ENCODE measurements around the gene DDX10. TPM values are rescaled to one million over a fixed set of nuclear protein-coding genes. Genes with fewer than 3 reads are reported as not detected.

The DDX10 gene
- total and polyA plus RNA-seq, 9 of the 15 experiments (the other 6 are each of a cell fraction or from before 2014, with no cell fraction given) = 33.9 to 94.6 (median 50.7) TPM

DNA sequence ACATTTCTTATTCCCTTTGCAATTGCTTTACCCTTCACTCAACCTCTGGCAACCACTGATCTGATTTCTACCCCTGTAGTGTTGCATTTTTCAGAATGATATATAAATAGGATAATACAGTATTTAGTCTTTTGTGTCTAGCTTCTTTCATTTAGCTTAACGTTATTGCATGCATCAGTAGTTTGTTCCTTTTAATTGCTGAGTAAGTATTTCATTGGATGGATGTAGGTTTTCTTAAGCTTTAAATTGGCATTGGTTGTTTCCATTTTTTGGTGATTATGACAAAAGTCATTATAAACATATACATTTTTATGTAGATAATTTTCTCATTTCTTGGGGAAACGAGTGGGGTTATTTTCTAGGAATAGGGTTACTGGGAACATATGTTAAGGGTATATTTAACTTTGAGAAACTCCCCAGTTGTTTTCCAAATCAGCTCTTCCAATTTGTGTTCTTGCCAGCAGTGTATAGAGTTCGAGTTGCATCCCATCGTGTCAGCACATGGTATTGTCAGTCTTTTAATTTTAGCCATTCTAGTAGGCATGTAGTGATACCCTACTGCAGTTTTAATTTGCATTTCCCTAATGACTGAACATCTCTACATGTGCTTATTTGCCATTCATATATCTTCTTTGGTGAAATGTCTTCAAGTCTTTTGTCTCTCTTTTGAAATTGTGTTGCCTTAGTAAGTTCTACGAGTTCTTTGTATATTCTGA, 60.3 kb downstream of the DDX10 start (continued):
- 0 out of 2 replicates have a peak, but pooled peaks have one; percentile 31 for TF ChIP-seq ZNF407 (IDR thresholded peaks at IDR 0.05; ENCODE audit: low read depth)
- TF ChIP-seq CBX1 (IDR thresholded peaks at IDR 0.05; ENCODE audit: low read depth) = no peak
- TF ChIP-seq FOS (IDR thresholded peaks at IDR 0.05; ENCODE audit: extremely low read depth, insufficient read length) = no peak
- no peak for TF ChIP-seq NFIC (IDR thresholded peaks at IDR 0.05)
- TF ChIP-seq MXD1 (CRISPR knock-in tag; IDR thresholded peaks at IDR 0.05; ENCODE audit: borderline replicate concordance, poor library complexity, severe bottlenecking) = no peak
- TF ChIP-seq XRCC3 (IDR thresholded peaks at IDR 0.05) = no peak
- TF ChIP-seq ZNF175 (CRISPR knock-in tag; IDR thresholded peaks at IDR 0.05; ENCODE audit: low read depth) = no peak
- peak; percentile 90 for TF ChIP-seq ZNF316 (IDR thresholded peaks at IDR 0.05)
- TF ChIP-seq, protein P1, sequence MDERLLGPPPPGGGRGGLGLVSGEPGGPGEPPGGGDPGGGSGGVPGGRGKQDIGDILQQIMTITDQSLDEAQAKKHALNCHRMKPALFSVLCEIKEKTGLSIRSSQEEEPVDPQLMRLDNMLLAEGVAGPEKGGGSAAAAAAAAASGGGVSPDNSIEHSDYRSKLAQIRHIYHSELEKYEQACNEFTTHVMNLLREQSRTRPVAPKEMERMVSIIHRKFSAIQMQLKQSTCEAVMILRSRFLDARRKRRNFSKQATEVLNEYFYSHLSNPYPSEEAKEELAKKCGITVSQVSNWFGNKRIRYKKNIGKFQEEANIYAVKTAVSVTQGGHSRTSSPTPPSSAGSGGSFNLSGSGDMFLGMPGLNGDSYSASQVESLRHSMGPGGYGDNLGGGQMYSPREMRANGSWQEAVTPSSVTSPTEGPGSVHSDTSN (CRISPR knock-in tag; IDR thresholded peaks at IDR 0.05; ENCODE audit: low read depth) = no peak
- TF ChIP-seq, protein P1 (tag; conservative IDR thresholded peaks at IDR 0.05; ENCODE audit: low read depth) = no peak
- TF ChIP-seq TCF3 (CRISPR knock-in tag; IDR thresholded peaks at IDR 0.05) = no peak
- TF ChIP-seq C11orf30 (IDR thresholded peaks at IDR 0.05; ENCODE audit: low read depth) = peak; percentile 77
- no peak for TF ChIP-seq IRF9 (tag; IDR thresholded peaks at IDR 0.05)
- peak; percentile 57; the same call in 1 of the 2 replicates for TF ChIP-seq MAFG (tag; conservative IDR thresholded peaks at IDR 0.05)
- TF ChIP-seq PRMT5 (CRISPR knock-in tag; IDR thresholded peaks at IDR 0.05) = no peak
- no peak for TF ChIP-seq TRIM28 (IDR thresholded peaks at IDR 0.05)
- no peak for TF ChIP-seq SRSF1 (IDR thresholded peaks at IDR 0.05; ENCODE audit: low read depth, low read length)
